ENCODE results near the gene ZMPSTE24.
"Not testable (repeated sequence)": the region's sequence is repeated elsewhere in the genome, so short reads cannot be mapped to it uniquely, and the experiment has no call there.

Gene ZMPSTE24

GRCh38 chr1:40257688-40258444 is at the start of gene ZMPSTE24:
TSS of gene ZMPSTE24 (plus strand) at chr1:40258236. CDS start at chr1:40258272, 36 bp downstream.
- peak; percentile 91 to 94 for DNase-seq (ENCODE audit: low read depth in 2 of 2)

- DNase-seq (ENCODE audit: low read depth in 2 of 2), result no peak
These were observed 47.4 kb upstream of the ZMPSTE24 start for GRCh38 chr1:40210511-40211204.

DNA sequence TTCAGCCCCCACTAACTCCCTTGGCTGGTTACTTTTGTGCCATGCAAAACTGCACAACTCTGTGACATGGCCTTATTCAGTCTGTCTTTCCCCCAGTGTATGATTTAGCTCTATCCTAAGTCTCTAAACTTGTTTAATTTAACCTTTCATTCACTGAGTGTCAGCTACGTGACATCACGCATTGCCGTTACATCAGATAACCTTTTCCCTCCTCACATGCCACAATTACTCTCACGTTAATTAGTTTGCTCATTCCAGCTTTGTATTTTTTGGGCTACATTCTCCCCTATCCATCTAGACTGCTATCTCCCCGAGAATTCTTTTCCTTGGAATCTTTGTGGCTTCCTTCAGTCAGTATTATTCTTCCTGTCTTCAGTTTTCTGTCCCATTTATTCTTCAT is 39.7 kb upstream of the ZMPSTE24 start:
- no peak for DNase-seq (ENCODE audit: low read depth in 2 of 2)

DNA sequence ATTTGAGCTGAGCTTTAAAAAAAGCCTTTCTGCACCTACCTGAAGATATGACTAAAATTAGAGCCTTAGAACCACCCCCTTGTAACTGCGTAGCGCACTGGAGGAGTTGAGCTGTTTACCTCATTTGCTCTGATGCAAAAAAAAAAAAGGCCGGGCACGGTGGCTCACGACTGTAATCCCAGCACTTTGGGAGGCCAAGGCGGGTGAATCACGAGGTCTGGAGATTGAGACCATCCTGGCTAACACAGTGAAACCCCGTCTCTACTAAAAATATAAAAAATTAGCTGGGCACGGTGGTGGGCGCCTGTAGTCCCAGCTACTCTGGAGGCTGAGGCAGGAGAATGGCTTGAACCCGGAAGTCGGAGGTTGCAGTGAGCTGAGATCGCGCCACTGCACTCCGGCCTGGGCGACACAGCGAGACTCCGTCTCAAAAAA is 36.5 kb upstream of the ZMPSTE24 start:
- not testable (repeated sequence) for DNase-seq (ENCODE audit: low read depth in 2 of 2)

DNA sequence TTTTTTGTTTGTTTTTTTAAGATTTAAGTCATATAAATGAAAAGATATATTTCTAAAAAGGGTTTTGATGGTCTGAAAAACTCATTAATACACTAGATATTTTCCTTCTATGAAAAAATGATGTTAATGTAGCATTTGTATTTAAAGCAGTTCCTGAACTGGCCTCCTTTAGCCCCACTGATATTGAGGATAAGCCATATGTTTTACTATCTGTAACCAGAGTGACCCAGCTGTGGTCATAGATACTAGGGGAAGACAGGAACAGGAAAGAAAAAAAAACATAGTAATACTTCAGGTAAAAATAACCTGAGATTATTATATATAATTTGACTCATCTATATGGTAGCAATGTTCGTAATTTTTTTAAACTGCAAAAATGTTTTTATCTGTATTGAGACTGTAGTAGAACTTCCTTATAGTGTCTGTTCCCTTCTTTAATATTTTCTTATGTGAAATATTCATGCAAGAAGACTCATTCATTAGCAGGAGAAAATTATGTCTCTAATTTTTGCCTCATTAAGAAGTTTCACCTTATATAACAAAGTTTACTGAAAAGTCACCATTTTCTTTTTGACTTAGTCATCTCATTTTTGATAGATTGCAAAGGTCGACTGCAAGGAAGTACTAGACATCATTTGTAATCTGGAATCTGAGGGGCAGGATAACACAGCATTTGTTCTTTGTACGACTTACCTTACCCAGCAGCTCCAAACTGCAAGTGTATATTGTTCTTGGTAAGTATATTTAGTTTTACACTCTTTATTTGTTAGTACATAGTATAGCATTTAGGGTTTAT is 35.9 kb upstream of the ZMPSTE24 start:
- DNase-seq (ENCODE audit: low read depth in 2 of 2), result no peak

- DNase-seq (ENCODE audit: low read depth in 2 of 2), result no peak
These were observed 34.0 kb upstream of the ZMPSTE24 start for GRCh38 chr1:40224040-40224439.

DNA sequence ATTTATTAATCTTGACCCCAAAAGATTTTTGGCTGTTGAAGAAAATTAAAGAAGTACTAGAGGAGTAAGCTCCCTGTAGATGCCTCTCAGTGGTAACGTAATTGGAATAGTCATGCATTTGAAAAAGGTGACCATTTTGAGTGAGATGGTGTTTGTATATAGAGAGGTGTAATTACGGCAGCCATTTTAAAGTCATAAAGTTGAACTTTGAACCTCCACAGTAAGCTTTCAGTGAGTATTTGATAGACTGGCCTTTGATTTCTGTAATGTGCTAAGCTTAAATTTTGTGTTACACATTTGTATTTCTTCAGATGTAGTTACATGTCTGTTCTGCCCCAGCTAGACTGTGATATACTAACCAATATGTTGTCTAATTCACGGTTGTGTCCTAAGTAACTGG is 31.8 kb upstream of the ZMPSTE24 start:
- DNase-seq (ENCODE audit: low read depth in 2 of 2), result no peak

GRCh38 chr1:40232444-40232843 is 25.6 kb upstream of the ZMPSTE24 start:
- DNase-seq (ENCODE audit: low read depth in 2 of 2), result peak; percentile 58 to 60

GRCh38 chr1:40239626-40240025 is 18.4 kb upstream of the ZMPSTE24 start:
- no peak for DNase-seq (ENCODE audit: low read depth in 2 of 2)

DNA sequence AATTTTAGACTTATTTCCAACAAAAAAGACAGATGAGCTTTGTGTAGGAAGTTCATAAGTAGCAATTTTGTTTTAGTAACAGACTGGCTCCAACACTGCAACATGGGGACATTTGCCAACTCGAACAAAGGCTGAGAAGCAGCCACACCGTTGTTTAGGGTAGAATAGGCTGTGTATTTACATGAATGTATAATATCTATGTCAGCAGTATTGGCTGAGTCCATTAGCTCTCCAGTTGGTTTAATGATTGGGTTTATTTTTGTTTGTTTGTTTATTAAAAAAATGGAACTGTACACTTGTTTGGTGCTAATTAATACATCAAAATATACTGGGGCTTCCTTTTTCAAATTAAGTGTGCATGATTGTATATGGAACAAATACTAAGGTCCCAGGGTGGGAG is 17.6 kb upstream of the ZMPSTE24 start:
- DNase-seq (ENCODE audit: low read depth in 2 of 2), result no peak

GRCh38 chr1:40241362-40241761 is 16.7 kb upstream of the ZMPSTE24 start:
- DNase-seq (ENCODE audit: low read depth in 2 of 2), result no peak

GRCh38 chr1:40243351-40243750 is 14.7 kb upstream of the ZMPSTE24 start:
- DNase-seq (ENCODE audit: low read depth in 2 of 2), result no peak

DNA sequence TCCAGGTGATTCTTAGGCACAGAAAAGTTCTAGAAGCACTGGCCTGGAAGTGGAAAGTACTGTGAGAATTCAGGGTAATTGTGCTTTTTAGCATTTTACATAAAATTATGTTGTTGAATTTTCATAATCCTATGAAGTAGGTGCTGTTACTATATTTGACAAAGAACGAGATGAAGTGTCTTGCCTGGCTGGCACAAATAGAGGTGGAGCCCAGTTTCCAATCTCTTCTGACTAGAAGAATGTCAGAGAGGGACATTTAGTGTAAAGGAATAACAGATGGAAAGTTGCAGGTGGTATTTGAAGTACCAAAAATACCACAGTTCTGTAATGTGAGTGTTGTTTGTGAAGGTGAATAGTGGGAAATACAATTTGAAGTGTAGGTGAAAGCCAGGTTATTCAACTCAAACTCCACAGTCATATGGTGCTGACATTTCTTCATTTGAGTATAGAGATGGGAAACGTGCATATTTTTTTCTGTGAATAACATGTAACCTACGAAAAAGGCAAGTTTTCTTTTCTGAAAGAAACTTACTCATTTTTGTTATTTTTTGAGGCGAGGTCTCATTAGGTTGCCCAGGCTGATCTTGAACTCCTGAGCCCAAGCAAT is 13.8 kb upstream of the ZMPSTE24 start:
- no peak for DNase-seq (ENCODE audit: low read depth in 2 of 2)

DNA sequence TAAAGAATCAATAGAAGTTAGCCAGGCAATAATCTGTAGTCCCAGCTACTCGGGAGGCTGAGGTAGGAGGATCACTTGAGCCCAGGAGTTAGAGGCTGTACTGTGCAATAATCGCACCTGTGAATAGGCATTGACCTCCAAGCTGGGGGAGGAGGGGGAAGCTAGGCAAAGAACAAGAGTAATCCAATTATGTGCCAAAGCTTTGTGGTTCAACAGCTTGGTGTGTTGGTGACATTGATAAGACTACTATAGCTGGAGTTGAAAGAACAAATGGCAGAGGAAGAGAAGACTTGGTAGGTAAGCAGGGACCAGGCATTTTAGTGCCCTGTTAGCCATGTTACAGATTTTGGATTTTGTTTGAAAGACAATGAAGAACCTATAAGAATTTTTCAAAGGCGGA is 12.3 kb upstream of the ZMPSTE24 start:
- no peak for DNase-seq (ENCODE audit: low read depth in 2 of 2)

DNA sequence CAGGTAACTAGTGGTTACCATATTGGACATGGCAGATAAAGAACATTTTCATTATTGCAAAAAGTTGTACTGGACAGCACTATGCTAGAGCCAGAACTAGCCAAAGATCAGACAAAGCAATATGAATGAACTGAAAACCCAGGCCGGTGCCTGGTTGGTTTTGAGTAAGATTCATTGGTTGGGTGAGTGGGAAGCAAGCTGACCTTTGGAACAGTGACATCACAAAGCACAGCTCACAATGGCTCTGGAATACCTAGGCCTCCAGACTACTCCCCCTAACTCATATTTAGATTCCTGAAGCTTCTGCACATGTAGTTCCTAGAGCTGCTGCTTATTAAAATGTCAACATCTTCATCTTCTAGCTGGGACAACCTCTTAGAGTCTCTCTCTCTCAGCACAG is 10.4 kb upstream of the ZMPSTE24 start, which contains the start of gene TMCO2:
TSS of gene TMCO2 (plus strand) at position 283 of the 400 bp plus-strand sequence. CDS start at position 340, 57 bp downstream.
- no peak for DNase-seq (ENCODE audit: low read depth in 2 of 2)

GRCh38 chr1:40248412-40248811 is 9.6 kb upstream of the ZMPSTE24 start:
- no peak for DNase-seq (ENCODE audit: low read depth in 2 of 2)

DNA sequence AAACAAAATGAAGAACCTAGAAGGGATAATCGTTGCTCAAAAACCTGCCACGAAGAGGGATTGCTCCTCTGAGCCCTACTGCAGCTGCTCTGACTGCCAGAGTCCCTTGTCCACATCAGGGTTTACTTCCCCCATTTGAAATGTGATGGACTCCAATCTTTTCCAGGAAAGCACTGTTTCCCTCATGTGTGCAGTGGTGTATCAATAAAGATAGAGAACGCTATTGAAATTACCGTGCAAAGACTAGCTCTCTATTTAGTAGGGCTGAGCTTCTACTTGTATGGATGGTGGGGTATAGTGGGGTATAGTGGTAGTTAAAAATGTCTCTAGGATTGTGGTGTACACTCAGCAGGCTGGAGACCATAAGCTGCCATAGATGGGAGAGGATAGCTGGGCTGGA is 6.6 kb upstream of the ZMPSTE24 start:
- DNase-seq (ENCODE audit: low read depth in 2 of 2), result no peak

- no peak for DNase-seq (ENCODE audit: low read depth in 2 of 2)
These were observed 5.4 kb upstream of the ZMPSTE24 start for GRCh38 chr1:40252601-40253000.

GRCh38 chr1:40255231-40255630 is 2.8 kb upstream of the ZMPSTE24 start:
- no peak for DNase-seq (ENCODE audit: low read depth in 2 of 2)

- DNase-seq (ENCODE audit: low read depth in 2 of 2), result no peak
These were observed 1.5 kb upstream of the ZMPSTE24 start for GRCh38 chr1:40256401-40257084.

GRCh38 chr1:40257313-40257687 is 736 bp upstream of the ZMPSTE24 start:
- no peak for DNase-seq (ENCODE audit: low read depth in 2 of 2)

DNA sequence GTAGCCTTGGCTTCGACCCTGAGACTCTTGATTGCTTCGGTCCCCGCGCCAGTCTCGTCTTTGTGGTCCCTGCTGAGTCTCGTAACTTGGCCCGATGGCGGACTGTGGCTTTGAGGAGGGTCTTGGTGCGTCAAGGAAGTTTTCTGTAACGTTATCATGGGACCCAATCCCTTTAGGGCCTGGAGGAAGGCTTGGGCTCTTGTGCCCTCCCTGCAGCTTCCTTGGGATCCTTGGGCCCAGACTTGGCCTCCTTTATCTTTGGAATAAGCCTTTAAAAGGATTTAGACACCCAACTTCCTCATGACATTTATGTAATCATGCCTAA is 371 bp downstream of the ZMPSTE24 start:
- no peak for DNase-seq (ENCODE audit: low read depth in 2 of 2)
